Omental fat pad (tissue), 4 donors: ENCODE results near the gene ANKRD63. TPM values are rescaled to one million over a fixed set of nuclear protein-coding genes. Genes with fewer than 3 reads are reported as not detected.

Experiments
- ATAC-seq: fragments of 150-250 bp; one replicate; pipeline ENCODE4 v1.9.1; 2016; ENCODE audit warnings: mild to moderate bottlenecking, moderate library complexity; ENCODE audit not compliant: low FRiP score
- DNase-seq: peaks from one replicate; pipeline ENCODE4 v3.0.0-alpha.2; 2019; ENCODE audit warnings: low spot score
- total RNA-seq, 4 donors: library from RNA; depleted of rRNA; stranded (reverse); fragments of >200 nt; gene quantifications; one replicate each; pipeline ENCODE4 v1.1.0, GENCODE V29; 2016
- TF ChIP-seq, protein P1 (sequence below), 3 donors: fragments of 450-650 bp; IDR thresholded peaks; one replicate each; pipeline ENCODE4 v1.5.1; 2016 to 2017; ENCODE audit warnings: antibody characterized with exemption in 3 of 3, mild to moderate bottlenecking in 3 of 3, moderate library complexity in 2 of 3

ANKRD63 gene
- total RNA-seq, 4 donors from 2014 or later = not detected

DNA sequence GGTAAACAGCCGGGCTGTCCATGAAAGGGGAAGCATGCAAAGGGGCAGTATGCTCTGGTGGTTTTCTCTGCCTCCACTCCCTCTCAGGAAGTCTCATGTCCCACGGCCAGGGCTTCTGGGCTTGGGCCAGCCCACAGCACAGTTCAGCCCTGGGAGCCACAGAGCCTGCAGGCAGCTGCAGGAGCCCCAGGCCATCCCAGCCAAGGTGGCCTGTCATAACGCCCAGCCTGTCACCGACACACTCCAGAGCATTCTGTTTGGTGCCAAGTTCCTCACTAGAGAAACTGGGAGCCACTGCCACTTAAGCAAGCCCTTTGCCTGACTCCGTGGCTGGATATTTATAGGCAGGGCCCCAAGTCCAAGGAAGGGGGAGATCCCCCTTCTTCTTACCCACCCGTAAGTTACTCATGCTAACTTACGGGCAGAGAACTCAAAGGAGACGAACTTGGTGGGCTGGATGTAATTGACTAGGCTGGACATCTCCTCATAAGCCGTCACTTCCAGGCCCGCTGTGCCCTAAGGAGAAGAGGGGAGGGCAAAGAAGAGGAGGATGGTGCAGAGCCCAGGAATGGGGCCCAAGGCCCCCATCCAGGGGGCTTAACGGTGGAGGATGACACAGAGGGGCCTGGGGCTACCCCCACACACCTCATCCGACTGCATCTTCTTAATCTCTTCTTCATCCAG, 13.2 kb upstream of the ANKRD63 start:
- ATAC-seq = no peak
- DNase-seq = no peak
- TF ChIP-seq, protein P1, sequence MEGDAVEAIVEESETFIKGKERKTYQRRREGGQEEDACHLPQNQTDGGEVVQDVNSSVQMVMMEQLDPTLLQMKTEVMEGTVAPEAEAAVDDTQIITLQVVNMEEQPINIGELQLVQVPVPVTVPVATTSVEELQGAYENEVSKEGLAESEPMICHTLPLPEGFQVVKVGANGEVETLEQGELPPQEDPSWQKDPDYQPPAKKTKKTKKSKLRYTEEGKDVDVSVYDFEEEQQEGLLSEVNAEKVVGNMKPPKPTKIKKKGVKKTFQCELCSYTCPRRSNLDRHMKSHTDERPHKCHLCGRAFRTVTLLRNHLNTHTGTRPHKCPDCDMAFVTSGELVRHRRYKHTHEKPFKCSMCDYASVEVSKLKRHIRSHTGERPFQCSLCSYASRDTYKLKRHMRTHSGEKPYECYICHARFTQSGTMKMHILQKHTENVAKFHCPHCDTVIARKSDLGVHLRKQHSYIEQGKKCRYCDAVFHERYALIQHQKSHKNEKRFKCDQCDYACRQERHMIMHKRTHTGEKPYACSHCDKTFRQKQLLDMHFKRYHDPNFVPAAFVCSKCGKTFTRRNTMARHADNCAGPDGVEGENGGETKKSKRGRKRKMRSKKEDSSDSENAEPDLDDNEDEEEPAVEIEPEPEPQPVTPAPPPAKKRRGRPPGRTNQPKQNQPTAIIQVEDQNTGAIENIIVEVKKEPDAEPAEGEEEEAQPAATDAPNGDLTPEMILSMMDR (IDR thresholded peaks at IDR 0.05) = no peak

DNA sequence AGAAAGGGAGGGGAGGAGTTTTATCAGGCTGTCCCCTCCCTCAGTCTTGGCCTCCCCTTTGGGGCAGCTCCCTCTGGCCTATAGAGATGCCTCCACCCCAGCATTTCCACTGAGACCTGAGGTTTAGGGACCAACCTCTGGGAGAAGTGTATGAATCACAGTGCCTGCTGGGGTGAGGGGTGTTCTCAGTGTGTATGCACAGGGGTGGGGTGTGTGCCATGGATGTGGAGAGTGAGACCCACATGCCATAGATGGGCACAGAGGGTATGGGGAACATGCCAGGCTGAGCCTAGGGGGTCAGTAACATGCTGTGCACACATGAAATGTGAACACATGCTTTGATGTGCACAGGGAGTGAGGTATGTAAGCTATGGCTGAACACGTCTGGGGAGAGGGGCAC, 12.4 kb upstream of the ANKRD63 start:
- ATAC-seq (no peak), DNase-seq (no peak)
- TF ChIP-seq, protein P1 (IDR thresholded peaks at IDR 0.05) = no peak

DNA sequence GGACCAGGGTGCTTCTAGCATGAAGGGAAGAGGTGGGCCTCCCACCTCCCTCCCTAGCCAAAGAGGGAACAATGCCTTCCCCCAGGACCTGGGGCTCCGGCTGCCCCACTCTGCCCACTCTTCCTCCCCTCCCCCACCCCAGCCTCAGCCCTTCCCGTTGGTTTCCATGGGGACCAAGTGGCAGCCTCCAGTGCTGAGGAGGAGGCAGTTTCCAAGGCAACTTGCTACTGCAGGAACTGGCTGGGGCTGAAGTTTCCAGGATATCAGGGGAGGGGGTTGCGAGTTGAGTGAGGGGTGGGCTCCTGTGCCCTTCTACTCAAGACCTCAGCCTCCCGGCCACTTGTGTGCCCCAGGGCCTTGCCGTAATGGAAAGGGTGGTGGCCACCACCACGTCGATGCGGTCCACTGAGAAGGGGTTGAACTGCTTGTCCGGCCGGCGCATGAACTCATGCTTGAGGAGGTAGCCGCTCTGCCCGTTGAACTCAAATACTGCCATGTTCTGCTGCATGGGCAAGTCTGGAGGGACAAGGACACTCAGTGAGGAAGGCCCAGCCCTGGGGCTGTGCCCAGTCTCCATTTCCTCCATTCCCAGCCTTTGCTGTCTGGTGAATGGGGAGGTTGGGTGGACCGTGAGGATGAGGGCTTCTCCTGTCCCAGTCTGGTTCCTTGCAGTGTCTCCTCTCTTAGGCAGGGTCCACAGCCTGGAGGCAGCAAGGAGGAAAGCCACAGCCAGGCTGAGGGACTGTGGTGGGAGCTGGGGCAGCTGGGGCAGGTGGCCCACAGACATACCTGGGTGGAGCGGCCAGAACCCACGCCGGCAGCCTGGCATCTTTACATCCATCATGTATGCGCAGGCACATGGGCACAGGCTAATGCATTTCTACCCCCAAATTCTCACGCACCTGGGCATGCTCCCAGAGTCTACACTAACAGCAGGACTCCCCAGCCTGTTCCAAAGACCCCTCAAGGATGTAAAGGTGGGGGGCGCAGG, 11.3 kb upstream of the ANKRD63 start:
- ATAC-seq = no peak
- TF ChIP-seq, protein P1 (IDR thresholded peaks at IDR 0.05) = no peak

DNA sequence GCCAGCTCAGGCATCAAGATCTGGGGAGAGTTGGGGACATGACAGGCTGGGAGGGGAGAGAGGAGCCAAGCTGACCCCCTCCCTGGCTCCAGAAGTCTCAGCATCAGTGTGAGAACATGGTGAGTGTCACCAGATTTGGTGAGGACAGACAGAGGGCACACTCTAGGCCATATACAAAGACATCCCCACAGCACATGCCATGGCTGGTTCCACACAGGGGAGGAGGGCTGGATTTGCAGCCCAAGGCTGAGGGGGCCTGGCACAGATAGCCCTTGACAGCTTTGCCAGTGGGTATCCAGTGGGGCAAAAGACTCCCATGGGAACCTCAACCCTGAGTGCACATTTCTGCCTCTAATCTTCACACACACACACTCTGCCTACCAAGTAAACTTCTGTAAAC, 10.1 kb upstream of the ANKRD63 start:
- TF ChIP-seq, protein P1 (IDR thresholded peaks at IDR 0.05) = no peak
- DNase-seq (no peak), ATAC-seq (no peak)

More for the DNA sequence above, 11.3 kb upstream of the ANKRD63 start:
- DNase-seq = no peak

DNA sequence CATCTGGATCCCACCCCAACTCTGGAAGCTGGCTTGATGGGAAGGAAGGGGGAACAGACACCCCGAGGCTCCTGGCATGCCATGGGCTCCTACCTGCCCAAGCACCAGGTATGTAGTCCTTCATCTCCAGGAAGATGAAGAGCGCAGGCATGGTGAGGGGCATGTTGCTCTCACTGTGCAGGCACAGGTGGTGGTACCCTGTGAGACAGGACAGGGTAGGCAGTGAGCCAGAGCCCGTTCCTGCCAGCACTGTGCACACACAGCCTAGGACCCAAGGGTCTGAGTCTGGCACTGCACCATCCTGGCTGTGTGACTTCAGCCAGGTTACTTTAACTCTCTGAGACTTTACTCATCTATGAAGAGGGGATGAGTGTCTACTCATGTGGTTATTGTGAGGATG, 9.4 kb upstream of the ANKRD63 start:
- TF ChIP-seq, protein P1 (IDR thresholded peaks at IDR 0.05) = no peak
- ATAC-seq = no peak

DNA sequence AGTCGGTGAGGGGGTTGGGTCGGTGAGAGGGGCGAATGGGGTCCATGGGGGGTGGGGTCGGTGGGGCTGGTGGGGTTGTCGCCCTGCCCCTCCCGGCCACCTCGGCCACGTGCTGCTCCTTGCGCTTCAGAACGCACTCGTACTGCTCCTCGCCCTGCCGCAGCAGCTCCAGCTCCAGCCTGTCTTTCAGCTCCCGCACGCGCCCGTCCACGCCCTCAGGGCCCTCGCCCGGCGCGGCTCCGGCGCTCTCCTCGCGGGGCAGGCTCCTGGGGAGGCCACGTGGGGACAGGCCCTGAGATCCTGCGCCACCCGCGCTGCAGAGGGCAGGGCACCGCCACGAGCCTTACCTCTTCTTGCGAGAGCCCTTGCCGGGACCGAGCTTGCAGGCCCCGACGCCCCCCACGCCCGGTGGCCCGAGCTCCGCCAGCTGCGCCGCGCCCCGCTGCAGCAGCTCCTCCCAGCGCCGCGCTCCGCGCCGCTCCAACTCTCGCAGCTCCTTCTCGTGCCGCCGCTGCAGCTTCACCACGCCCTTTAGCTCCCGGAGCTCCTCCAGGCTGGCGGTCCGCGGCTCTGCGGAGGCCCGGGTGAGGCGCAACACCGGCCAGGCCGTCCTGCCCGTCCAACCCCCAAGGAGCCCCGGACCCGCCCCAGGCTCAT, 8.2 kb upstream of the ANKRD63 start:
- peak; percentile 68 for ATAC-seq
- TF ChIP-seq, protein P1 (IDR thresholded peaks at IDR 0.05) = no peak
- no peak for DNase-seq

More for the DNA sequence above, 9.4 kb upstream of the ANKRD63 start:
- no peak for DNase-seq
